HL-60 (cell line): ENCODE measurements around the gene PTPRF.

Experiments used
- DNase-seq, 2 experiments: peaks; one replicate each; pipeline ENCODE4 v3.0.0-alpha.2; 2010 to 2020; ENCODE audit warnings: low read depth in 1 of 2, low spot score in 1 of 2
- H3K27ac ChIP-seq: fragments of 250-450 bp; sonication (Bioruptor Pico); replicated peaks from 2 replicates; pipeline ENCODE4 v1.5.1; 2020; ENCODE audit warnings: mild to moderate bottlenecking, moderate library complexity
- H3K27me3 ChIP-seq: fragments of 250-450 bp; sonication (Bioruptor Pico); 2 replicates; pipeline ENCODE4 v1.5.1; 2021; ENCODE audit warnings: mild to moderate bottlenecking, moderate library complexity; ENCODE audit not compliant: insufficient read depth, poor library complexity, severe bottlenecking
- H3K4me3 ChIP-seq: replicated peaks from 2 replicates; pipeline ENCODE4 v1.5.1; 2011; ENCODE audit warnings: mild to moderate bottlenecking, control low read depth, low read length; ENCODE audit not compliant: insufficient read depth
- CTCF ChIP-seq: IDR thresholded peaks from one replicate; pipeline ENCODE4 v1.5.1; 2011; ENCODE audit warnings: low read length, control low read depth, inconsistent platforms; ENCODE audit not compliant: insufficient read depth
- GABPA ChIP-seq: IDR thresholded peaks from 2 replicates; pipeline ENCODE4 v1.6.1; 2012; ENCODE audit warnings: low read depth
- POLR2AphosphoS5 ChIP-seq: IDR thresholded peaks from 2 replicates; pipeline ENCODE4 v1.6.1; 2012; ENCODE audit warnings: low read depth
- REST ChIP-seq: IDR thresholded peaks from 2 replicates; pipeline ENCODE4 v1.6.1; 2012; ENCODE audit warnings: low read depth; ENCODE audit not compliant: insufficient replicate concordance
- SPI1 ChIP-seq: IDR thresholded peaks from 2 replicates; pipeline ENCODE4 v1.6.1; 2012; ENCODE audit warnings: low read depth, mild to moderate bottlenecking, borderline replicate concordance

Gene PTPRF

GRCh38 chr1:43622471-43622870, 91.8 kb downstream of the PTPRF start:
- H3K27ac ChIP-seq = no peak overlapping the region
- DNase-seq = no peak
- no peak for TF ChIP-seq CTCF
- TF ChIP-seq SPI1 = no peak
- no peak for TF ChIP-seq REST
- TF ChIP-seq GABPA = no peak
- TF ChIP-seq POLR2AphosphoS5 = no peak
- H3K4me3 ChIP-seq = no peak overlapping the region
- no peaks in the 10 kb centered on the region for H3K27me3 ChIP-seq

GRCh38 chr1:43622901-43623780, 92.5 kb downstream of the PTPRF start:
- TF ChIP-seq GABPA (no peak), CTCF (no peak), REST (no peak), POLR2AphosphoS5 (no peak), SPI1 (no peak)
- Histone ChIP-seq H3K4me3 (no peak overlapping the region), H3K27ac (no peak overlapping the region), H3K27me3 (no peaks in the 10 kb centered on the region)
- no peak for DNase-seq

- Histone ChIP-seq H3K27ac (no peak overlapping the region), H3K27me3 (no peaks in the 10 kb centered on the region), H3K4me3 (no peak overlapping the region)
- no peak for TF ChIP-seq CTCF
- TF ChIP-seq REST = no peak
- TF ChIP-seq POLR2AphosphoS5 = no peak
- TF ChIP-seq SPI1 = no peak
- no peak for DNase-seq
Observed at GRCh38 chr1:43625063-43625780, 94.5 kb downstream of the PTPRF start.
